NB4 (cell line): ENCODE results near the gene CTDP1.

Experiments used
- DNase-seq: peaks from one replicate; pipeline ENCODE4 v3.0.0; 2010; ENCODE audit warnings: low read depth
- H3K4me3 ChIP-seq: one replicate; pipeline ENCODE4 v1.5.1; 2011; ENCODE audit warnings: mild to moderate bottlenecking, low read depth, low read length, moderate library complexity
- CTCF ChIP-seq: IDR thresholded peaks from one replicate; pipeline ENCODE4 v1.5.1; 2012; ENCODE audit warnings: low read depth, low read length
- MAX ChIP-seq: IDR thresholded peaks from 2 replicates; pipeline ENCODE4 v1.6.1; 2011; ENCODE audit warnings: low read depth, low read length
- MYC ChIP-seq: IDR thresholded peaks from 2 replicates; pipeline ENCODE4 v1.6.1; 2011; ENCODE audit warnings: low read depth, low read length
- POLR2A ChIP-seq: IDR thresholded peaks from 2 replicates; pipeline ENCODE4 v1.6.1; 2011; ENCODE audit warnings: mild to moderate bottlenecking; ENCODE audit not compliant: insufficient read length; ENCODE audit errors: extremely low read depth

Gene CTDP1

GRCh38 chr18:79723628-79724027 lies 44.0 kb downstream of the CTDP1 start:
- TF ChIP-seq MAX, result no peak
- TF ChIP-seq POLR2A, result no peak
- no peak for TF ChIP-seq MYC
- no peak for TF ChIP-seq CTCF
- no peak overlapping the region for H3K4me3 ChIP-seq

GRCh38 chr18:79724299-79725080 lies 44.9 kb downstream of the CTDP1 start:
- DNase-seq, result no peak
- TF ChIP-seq CTCF (no peak), POLR2A (no peak), MAX (no peak), MYC (no peak)
- no peak overlapping the region for H3K4me3 ChIP-seq

More at GRCh38 chr18:79723628-79724027, 44.0 kb downstream of the CTDP1 start:
- DNase-seq, result no peak

- TF ChIP-seq POLR2A (no peak), CTCF (no peak), MYC (no peak), MAX (no peak)
- no peak overlapping the region for H3K4me3 ChIP-seq
- DNase-seq, result no peak
These were observed 45.9 kb downstream of the CTDP1 start for GRCh38 chr18:79725486-79725885.

- no peak overlapping the region for H3K4me3 ChIP-seq
- no peak for DNase-seq
- TF ChIP-seq CTCF (no peak), MYC (no peak), MAX (no peak), POLR2A (no peak)
These were observed 47.1 kb downstream of the CTDP1 start for GRCh38 chr18:79726721-79727120.

GRCh38 chr18:79727211-79727610 lies 47.6 kb downstream of the CTDP1 start:
- H3K4me3 ChIP-seq, result no peak overlapping the region
- no peak for TF ChIP-seq MAX
- TF ChIP-seq CTCF, result no peak
- no peak for TF ChIP-seq POLR2A
- TF ChIP-seq MYC, result no peak
- DNase-seq, result no peak
